NCI-H128 (cell line): ENCODE measurements around the gene CAMSAP3.

Experiments
- DNase-seq: peaks from one replicate; lab custom pipeline; 2025; ENCODE audit not compliant: unreplicated experiment; lab: John Stamatoyannopoulos, UW

CAMSAP3 gene, protein sequence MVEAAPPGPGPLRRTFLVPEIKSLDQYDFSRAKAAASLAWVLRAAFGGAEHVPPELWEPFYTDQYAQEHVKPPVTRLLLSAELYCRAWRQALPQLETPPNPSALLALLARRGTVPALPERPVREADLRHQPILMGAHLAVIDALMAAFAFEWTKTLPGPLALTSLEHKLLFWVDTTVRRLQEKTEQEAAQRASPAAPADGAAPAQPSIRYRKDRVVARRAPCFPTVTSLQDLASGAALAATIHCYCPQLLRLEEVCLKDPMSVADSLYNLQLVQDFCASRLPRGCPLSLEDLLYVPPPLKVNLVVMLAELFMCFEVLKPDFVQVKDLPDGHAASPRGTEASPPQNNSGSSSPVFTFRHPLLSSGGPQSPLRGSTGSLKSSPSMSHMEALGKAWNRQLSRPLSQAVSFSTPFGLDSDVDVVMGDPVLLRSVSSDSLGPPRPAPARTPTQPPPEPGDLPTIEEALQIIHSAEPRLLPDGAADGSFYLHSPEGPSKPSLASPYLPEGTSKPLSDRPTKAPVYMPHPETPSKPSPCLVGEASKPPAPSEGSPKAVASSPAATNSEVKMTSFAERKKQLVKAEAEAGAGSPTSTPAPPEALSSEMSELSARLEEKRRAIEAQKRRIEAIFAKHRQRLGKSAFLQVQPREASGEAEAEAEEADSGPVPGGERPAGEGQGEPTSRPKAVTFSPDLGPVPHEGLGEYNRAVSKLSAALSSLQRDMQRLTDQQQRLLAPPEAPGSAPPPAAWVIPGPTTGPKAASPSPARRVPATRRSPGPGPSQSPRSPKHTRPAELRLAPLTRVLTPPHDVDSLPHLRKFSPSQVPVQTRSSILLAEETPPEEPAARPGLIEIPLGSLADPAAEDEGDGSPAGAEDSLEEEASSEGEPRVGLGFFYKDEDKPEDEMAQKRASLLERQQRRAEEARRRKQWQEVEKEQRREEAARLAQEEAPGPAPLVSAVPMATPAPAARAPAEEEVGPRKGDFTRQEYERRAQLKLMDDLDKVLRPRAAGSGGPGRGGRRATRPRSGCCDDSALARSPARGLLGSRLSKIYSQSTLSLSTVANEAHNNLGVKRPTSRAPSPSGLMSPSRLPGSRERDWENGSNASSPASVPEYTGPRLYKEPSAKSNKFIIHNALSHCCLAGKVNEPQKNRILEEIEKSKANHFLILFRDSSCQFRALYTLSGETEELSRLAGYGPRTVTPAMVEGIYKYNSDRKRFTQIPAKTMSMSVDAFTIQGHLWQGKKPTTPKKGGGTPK

DNA sequence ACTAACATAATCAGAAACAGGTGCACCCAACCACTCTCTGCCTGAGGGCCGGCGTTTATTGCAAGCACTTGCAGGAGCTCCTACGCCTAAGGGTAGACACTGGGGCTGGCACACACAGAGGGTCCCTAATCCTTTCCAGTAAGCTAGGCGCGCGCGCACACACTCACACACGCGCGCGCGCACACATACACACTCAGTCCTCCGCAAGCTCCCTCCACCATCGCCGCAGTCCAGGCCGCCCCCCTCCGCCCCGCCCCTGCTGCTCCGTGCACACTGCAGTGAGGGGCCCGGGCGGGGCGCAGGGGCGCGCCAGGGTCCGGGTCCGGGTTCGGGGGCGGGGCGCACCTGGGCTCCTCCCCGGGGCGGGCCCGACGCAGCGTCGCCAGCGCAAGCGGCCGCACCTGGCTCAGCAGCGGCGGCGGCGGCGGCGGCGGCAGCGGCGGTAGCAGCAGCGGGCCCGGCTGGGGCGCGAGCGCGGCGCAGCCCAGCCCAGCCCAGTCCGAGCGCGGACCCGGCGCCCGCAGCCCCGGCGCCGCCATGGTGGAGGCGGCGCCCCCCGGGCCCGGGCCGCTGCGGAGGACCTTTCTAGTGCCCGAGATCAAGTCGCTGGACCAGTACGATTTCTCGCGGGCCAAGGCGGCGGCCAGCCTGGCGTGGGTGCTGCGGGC lies at the start of gene CAMSAP3:
Gene CAMSAP3 (plus strand): TSS at position 398 of the 668 bp plus-strand sequence. CDS start 140 bp downstream, at position 538.
- DNase-seq = peak; percentile 48

DNA sequence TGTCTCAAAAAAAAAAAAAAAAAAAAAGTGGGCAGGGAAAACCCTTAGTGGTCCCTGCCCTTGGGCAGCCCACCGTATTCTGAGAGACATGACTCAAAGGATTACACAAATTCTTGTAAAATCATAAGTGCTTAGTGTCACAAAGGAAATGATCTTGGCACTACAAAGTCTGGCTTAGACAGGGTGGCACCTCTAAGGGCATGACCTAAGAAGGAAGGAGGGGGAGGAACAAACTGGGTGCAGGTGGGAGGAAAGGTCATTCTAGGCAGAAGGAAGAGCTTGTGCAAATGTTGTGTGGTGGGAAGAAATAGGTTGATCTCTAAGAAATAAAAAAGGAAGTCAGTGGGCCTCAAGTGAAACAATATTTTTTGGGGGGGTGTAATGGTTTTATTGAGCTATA lies 49.8 kb upstream of the CAMSAP3 start:
- no peak for DNase-seq

DNA sequence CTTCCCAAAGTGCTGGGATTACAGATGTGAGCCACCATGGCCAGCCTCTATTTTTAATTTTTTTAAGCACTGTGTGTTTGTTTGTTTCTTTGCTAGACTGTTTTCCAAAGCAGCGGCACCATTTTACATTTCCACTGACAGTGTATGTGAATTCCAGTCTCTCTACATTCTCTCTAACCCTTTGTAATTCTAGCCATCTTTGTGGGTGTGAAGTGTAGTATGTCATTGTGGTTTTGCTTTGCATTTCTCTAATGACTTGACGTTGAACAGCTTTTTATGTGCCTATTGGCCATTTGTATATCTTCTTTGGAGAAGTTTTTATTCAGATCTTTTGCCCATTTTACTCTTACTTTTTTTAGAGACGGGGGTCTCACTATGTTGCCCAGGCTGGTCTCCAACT lies 48.5 kb upstream of the CAMSAP3 start:
- DNase-seq = no peak

GRCh38 chr19:7549429-7550148 lies 46.1 kb upstream of the CAMSAP3 start:
- no peak for DNase-seq

DNA sequence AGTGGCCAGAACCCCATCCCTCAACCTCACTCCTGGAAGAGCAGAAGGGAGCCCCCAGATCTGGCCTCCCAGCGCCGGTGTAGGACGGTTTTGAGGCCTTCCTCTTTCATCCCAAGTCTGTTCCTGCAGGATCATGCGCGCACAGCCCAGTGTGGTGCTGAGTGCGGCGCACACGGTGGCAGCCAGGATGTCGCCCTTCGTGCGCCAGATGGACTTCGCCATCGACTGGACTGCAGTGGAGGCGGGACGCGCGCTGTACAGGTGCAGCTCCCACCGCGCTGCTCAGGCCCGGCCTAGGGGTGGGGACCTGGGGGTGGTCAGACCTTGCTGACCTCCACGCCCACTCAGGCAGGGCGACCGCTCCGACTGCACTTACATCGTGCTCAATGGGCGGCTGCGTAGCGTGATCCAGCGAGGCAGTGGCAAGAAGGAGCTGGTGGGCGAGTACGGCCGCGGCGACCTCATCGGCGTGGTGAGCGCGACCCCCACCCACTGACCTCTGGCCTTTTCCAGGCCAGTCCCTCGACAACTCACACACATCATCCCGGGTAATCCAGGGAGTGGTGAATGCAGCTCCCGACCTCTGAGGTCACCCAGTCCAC lies 45.4 kb upstream of the CAMSAP3 start:
- DNase-seq = no peak

DNA sequence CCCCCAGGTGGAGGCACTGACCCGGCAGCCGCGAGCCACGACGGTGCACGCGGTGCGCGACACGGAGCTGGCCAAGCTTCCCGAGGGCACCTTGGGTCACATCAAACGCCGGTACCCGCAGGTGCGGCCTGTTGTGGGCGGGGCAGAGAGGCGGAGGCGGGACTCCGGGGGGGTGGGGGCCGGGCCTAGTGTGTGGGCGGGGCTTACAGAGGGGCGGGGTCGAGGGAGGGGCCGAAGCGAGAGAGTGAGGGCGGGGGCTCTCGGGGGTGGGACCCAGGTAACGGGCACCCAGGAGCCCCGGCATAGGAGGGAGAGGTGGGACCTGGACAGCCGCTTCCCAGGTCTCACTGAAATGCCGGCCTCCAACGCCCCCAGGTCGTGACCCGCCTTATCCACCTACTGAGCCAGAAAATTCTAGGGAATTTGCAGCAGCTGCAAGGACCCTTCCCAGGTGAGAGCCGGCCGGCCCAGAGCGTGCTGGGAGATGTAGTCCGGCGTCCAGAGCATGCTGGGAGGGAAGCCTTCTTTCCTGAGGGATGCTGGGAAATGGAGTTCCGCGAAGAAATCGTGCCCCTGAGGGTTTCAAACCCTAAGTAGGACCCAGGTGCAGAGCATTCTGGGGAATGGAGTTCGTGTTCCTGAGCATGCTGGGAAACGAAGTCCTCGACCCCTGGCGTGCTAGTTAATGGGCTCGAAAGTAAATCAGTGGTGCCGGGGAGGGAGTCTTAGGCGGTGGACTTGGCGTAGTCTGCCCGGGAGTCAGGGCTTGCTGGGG lies 44.5 kb upstream of the CAMSAP3 start:
- no peak for DNase-seq

DNA sequence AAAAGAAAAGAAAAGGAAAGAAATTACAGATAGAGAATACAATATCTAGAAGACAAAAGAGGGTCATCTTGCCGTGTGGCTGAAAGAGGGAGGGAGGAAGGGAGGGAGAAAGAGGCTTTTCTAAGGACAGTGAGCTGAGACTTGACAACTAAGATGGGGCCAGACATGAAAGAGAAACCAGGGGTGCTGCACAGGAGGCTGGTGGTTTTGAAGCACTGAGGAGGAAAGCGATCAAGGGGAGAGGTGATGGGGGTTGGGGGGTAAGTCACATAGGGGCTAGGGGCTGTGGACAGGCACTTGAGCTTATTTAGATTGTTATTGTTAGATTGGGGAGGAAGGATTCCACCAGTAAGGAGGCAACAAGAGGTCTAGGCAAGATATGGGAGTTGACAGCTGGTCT lies 42.9 kb upstream of the CAMSAP3 start:
- DNase-seq = no peak

DNA sequence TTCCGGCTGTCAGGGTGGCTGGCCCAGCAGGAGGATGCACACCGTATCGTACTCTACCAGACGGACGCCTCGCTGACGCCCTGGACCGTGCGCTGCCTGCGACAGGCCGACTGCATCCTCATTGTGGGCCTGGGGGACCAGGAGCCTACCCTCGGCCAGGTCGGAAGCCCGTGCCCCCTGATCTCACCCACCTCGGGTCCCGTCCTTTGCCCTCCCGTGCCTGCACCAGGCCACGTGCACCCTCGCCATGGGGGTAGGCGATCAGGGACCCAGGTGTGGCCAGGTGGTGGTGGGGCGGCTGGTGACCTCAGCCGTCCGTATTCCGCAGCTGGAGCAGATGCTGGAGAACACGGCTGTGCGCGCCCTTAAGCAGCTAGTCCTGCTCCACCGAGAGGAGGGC lies 41.1 kb upstream of the CAMSAP3 start:
- no peak for DNase-seq

DNA sequence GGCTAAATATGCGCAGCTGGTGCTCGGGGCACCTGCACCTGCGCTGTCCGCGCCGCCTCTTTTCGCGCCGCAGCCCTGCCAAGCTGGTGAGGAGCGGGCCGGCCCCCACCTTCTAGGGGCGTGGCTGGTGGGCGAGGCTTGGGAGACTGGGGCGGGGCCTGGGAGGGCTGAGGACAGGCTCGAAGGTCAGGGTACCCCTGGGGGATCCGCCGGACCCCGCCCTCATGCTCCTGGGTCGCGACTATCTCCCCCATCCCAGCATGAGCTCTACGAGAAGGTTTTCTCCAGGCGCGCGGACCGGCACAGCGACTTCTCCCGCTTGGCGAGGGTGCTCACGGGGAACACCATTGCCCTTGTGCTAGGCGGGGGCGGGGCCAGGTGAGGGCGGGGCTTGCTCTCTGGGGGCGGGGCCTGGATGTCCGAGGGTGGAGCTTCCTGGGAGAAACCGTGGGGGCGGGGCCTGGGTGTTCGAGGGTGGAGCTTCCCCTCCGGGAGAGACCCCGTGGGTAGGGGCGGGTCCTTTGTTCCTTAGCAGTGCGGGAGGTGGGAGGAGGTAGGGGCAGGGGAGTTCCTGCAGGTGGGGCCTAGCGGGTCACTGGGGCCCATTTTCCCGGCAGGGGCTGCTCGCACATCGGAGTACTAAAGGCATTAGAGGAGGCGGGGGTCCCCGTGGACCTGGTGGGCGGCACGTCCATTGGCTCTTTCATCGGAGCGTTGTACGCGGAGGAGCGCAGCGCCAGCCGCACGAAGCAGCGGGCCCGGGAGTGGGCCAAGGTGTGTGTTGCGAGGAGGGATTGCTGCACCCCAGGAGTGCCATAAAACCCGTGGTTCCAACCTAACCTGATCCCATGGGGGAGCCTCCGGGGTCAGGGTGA lies 40.4 kb upstream of the CAMSAP3 start:
- DNase-seq = no peak

- DNase-seq = no peak
Measured at GRCh38 chr19:7556696-7557315, 38.9 kb upstream of the CAMSAP3 start.

- DNase-seq = no peak
Measured at GRCh38 chr19:7558667-7559066, 37.0 kb upstream of the CAMSAP3 start.

- no peak for DNase-seq
Measured at GRCh38 chr19:7559102-7559501, 36.6 kb upstream of the CAMSAP3 start.

GRCh38 chr19:7560255-7560654 lies 35.4 kb upstream of the CAMSAP3 start:
- no peak for DNase-seq

DNA sequence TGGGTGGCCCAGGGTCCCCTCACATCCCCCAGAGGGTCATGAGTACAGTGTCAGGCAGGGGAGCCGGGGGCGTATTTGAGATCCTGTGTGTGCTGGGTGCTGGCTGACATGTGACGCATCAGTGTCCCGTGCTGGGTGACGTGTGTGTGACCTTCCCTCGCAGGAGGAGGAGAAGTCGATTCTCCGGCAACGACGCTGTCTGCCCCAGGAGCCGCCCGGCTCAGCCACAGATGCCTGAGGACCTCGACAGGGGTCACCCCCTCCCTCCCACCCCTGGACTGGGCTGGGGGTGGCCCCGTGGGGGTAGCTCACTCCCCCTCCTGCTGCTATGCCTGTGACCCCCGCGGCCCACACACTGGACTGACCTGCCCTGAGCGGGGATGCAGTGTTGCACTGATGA lies 34.3 kb upstream of the CAMSAP3 start:
- DNase-seq = no peak

DNA sequence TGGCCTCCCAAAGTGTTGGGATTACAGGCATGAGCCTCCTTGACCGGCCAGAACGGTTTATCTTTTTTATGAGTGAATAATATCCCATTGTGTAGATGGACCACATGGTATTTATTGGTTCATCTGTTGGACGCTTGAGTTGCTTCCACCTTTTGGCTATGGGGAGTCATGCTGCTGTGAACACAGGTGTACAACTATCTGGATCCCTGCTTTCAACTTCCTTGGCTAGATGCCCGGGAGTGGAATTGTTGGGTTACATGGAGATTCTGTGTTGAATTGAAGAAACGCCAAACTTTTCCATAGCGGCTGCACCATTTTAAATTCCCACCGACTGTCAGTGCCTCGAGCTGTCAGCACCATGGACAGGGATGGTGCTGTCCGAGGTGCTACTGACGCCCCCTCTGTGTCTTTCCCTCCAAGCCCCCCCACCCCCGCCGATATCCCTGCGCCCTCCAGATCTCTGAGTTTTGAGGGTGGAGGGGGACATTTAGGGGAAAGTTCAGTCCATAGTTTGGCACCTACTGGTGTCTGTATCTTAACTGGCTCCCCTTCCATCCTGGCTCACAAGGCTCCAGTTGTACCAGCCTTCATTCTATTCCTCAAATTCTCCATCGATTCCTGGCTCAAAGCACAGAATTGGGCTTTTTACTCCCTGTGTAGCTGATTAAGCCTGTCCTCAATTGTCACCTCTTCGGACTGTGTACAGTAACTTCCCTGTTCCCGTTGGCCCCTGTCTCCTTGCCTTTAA lies 32.8 kb upstream of the CAMSAP3 start:
- DNase-seq = no peak

- no peak for DNase-seq
Measured at GRCh38 chr19:7564866-7565265, 30.8 kb upstream of the CAMSAP3 start.

DNA sequence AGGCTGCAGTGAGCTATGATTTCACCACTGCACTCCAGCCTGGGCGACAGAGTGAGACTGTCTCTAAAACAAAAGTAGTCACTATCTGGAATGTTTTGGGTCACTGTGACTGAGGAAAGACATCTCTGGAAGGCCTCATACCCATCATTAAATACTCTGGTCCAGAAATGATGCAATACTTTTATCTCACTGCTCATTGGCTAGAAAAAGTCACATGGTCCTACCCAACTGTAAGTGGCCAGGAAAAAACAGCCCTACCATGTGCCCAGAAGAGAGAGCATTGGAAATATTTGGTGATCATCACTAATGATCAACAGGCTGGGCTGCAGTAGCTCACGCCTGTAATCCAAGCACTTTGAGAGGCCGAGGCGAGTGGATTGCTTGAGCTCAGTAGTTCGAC lies 30.3 kb upstream of the CAMSAP3 start:
- no peak for DNase-seq
